CD14-positive monocyte (primary cell): ENCODE measurements around the gene METTL15. TPM values are rescaled to one million over a fixed set of nuclear protein-coding genes. Genes with fewer than 3 reads are reported as not detected.

Source experiments
- DNase-seq, 3 donors: peaks; one replicate each; pipeline ENCODE4 v3.0.0-alpha.2; 2011 to 2022
- H2AFZ ChIP-seq: 2 replicates; pipeline ENCODE4 v1.6.0; 2012; ENCODE audit warnings: mild to moderate bottlenecking, low read depth, low read length, inconsistent platforms; ENCODE audit not compliant: insufficient read depth, poor library complexity, severe bottlenecking
- H3K27ac ChIP-seq, 2 donors: 1 replicate in 1 of 2; 2 replicates in 1 of 2; pipeline ENCODE4 v1.5.1; 2012 to 2013; ENCODE audit warnings: low read length in 2 of 2, control low read depth in 1 of 2, inconsistent platforms in 1 of 2, low read depth in 1 of 2, mild to moderate bottlenecking in 1 of 2
- H3K27me3 ChIP-seq, 2 donors: one replicate each; pipeline versions ENCODE4 v1.6.0 to v1.6.1; 2011 to 2013; ENCODE audit warnings: low read length in 2 of 2; ENCODE audit not compliant: control insufficient read depth in 2 of 2, insufficient read depth in 2 of 2
- H3K36me3 ChIP-seq, 2 donors: replicated peaks in 1 of 2; 1 replicate in 1 of 2; 2 replicates in 1 of 2; pipeline versions ENCODE4 v1.5.1 to v1.6.1; 2012 to 2013; ENCODE audit warnings: low read length in 2 of 2, control low read depth in 1 of 2, inconsistent platforms in 1 of 2, mild to moderate bottlenecking in 1 of 2; ENCODE audit not compliant: insufficient read depth in 2 of 2, control insufficient read depth in 1 of 2
- H3K4me1 ChIP-seq, 2 donors: 1 replicate in 1 of 2; 2 replicates in 1 of 2; pipeline versions ENCODE4 v1.5.1 to v1.6.1; 2012 to 2013; ENCODE audit warnings: low read length in 2 of 2, control low read depth in 1 of 2, inconsistent platforms in 1 of 2, mild to moderate bottlenecking in 1 of 2, moderate library complexity in 1 of 2; ENCODE audit not compliant: insufficient read depth in 2 of 2, control insufficient read depth in 1 of 2
- H3K4me2 ChIP-seq: replicated peaks from 2 replicates; pipeline ENCODE3; 2012; ENCODE audit warnings: low read length, moderate library complexity, mild to moderate bottlenecking; ENCODE audit not compliant: poor library complexity, severe bottlenecking; ENCODE audit errors: extremely low read depth
- H3K4me3 ChIP-seq, 3 experiments: fragments of 200-600 bp in 1 of 3; sonication (generic) in 1 of 3; replicated peaks in 1 of 3; 1 replicate in 2 of 3; 2 replicates in 1 of 3; pipeline ENCODE4 v1.5.1; 2011 to 2013; ENCODE audit warnings: low read length in 3 of 3, mild to moderate bottlenecking in 3 of 3, control low read depth in 2 of 3, low read depth in 2 of 3, inconsistent platforms in 1 of 3, moderate library complexity in 1 of 3
- H3K79me2 ChIP-seq: 2 replicates; pipeline ENCODE4 v1.6.0; 2012; ENCODE audit warnings: mild to moderate bottlenecking, control low read depth, inconsistent platforms, low read length, moderate library complexity; ENCODE audit not compliant: insufficient read depth
- H3K9ac ChIP-seq: 2 replicates; pipeline ENCODE4 v1.6.0; 2017; ENCODE audit warnings: low read length, mild to moderate bottlenecking; ENCODE audit not compliant: insufficient read depth, poor library complexity, severe bottlenecking
- H3K9me3 ChIP-seq, 2 donors: replicated peaks in 1 of 2; 1 replicate in 1 of 2; 2 replicates in 1 of 2; pipeline versions ENCODE4 v1.5.1 to v1.6.1; 2012 to 2013; ENCODE audit warnings: low read length in 2 of 2, control low read depth in 1 of 2; ENCODE audit not compliant: control insufficient read depth in 1 of 2, insufficient read depth in 1 of 2
- H4K20me1 ChIP-seq: 2 replicates; pipeline ENCODE4 v1.6.0; 2012; ENCODE audit warnings: mild to moderate bottlenecking, low read length, control low read depth, moderate library complexity; ENCODE audit not compliant: insufficient read depth
- H3K27ac Mint-ChIP-seq, 7 donors: one replicate each; pipeline ENCODE4 v1.8.0; 2020; ENCODE audit warnings: mild to moderate bottlenecking in 7 of 7, mixed read lengths in 7 of 7, moderate library complexity in 6 of 7, inconsistent platforms in 2 of 7
- H3K27me3 Mint-ChIP-seq, 3 donors: one replicate each; pipeline ENCODE4 v1.8.0; 2021 to 2022; ENCODE audit warnings: low read depth in 3 of 3, mild to moderate bottlenecking in 3 of 3, mixed read lengths in 3 of 3, moderate library complexity in 3 of 3, inconsistent platforms in 1 of 3
- H3K36me3 Mint-ChIP-seq, 2 donors: one replicate each; pipeline ENCODE4 v1.8.0; 2020; ENCODE audit warnings: mixed read lengths in 2 of 2, inconsistent platforms in 1 of 2, mild to moderate bottlenecking in 1 of 2
- H3K4me1 Mint-ChIP-seq: one replicate; pipeline ENCODE4 v1.8.0; 2020; ENCODE audit warnings: mild to moderate bottlenecking, mixed read lengths
- H3K4me3 Mint-ChIP-seq, 2 donors: one replicate each; pipeline ENCODE4 v1.8.0; 2020; ENCODE audit warnings: mild to moderate bottlenecking in 2 of 2, mixed read lengths in 2 of 2, moderate library complexity in 1 of 2
- H3K9me3 Mint-ChIP-seq, 7 donors: one replicate each; pipeline ENCODE4 v1.8.0; 2020 to 2022; ENCODE audit warnings: mixed read lengths in 7 of 7, mild to moderate bottlenecking in 6 of 7, moderate library complexity in 6 of 7, inconsistent platforms in 2 of 7
- whole genome bisulfite sequencing: methylation state at CpG from one replicate; pipeline ENCODE4 v1.1.5; 2013; ENCODE audit warnings: missing lambda C conversion rate; ENCODE audit not compliant: insufficient coverage; 5-methylcytosine and 5-hydroxymethylcytosine counted together
- intact Hi-C, 2 donors: fragments of 100-400 bp; cut with micrococcal nuclease; formaldehyde crosslinking; loops; one replicate each; pipeline versions ENCODE4 v1.15.0 to v1.15.1; 2023
- polyA plus RNA-seq, 3 donors: library from polyadenylated mRNA; depleted of rRNA in 1 of 3; unstranded in 2 of 3; stranded (reverse) in 1 of 3; fragments of 300-500 nt in 2 of 3; fragments of >200 nt in 1 of 3; fragmentation: Illumina TruSeq in 2 of 3; gene quantifications; 1 replicate in 2 of 3; 2 replicates in 1 of 3; pipeline ENCODE4 v1.2.3, GENCODE V29; 2012 to 2021
- TF ChIP-seq, protein P1 (sequence below): fragments of 200-600 bp; IDR thresholded peaks from one replicate; pipeline ENCODE4 v1.8.0; 2022; ENCODE audit warnings: antibody characterized with exemption, mild to moderate bottlenecking

The METTL15 gene
- polyA plus RNA-seq, 3 donors, result 2.3 to 2.9 (median 2.6) TPM

DNA sequence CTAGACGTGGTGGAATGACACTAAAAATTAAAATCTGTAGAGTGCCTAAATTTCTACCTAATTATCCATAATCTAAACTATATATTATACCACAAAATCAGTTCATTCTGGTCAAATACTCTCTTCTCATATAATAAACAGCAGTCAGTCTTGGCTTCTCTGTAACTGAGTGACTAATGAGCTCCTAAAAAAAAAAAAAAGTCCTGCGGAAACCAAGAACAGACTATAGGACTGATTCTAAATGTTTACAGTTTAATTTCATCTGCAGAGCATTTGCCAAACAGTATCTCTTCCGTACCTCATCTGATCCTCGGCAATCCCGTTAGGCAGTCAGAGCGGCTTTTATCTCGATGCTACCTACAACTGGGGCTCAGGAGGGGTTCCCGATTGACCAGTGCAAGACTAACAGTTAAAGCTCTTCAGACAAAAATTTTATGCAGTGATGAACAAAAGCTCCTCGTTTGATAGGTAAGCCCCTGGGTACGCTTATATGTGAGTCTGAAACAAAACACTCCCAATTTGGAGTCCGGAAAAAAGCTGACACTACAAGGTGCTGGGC is 918 bp upstream of the METTL15 start:
- Histone ChIP-seq H3K79me2 (peaks cover 82% of the 10 kb centered on the region), H3K4me1 (peaks cover 21 to 29% of the 10 kb centered on the region in 2 donors), H3K27me3 (no peaks in the 10 kb centered on the region), H3K4me2 (peak overlapping the region; percentile 89), H3K27ac (peak overlapping the region; percentile 68 to 97), H3K9ac (peak overlapping the region; percentile 80), H4K20me1 (no peaks in the 10 kb centered on the region), H3K9me3 (no peaks in the 10 kb centered on the region), H2AFZ (peak overlapping the region; percentile 85), H3K36me3 (no peaks in the 10 kb centered on the region), H3K4me3 (peak overlapping the region; percentile 77 to 92 (median 92))
- no peaks in the 10 kb centered on the region for H3K9me3 Mint-ChIP-seq
- H3K27me3 Mint-ChIP-seq, result no peaks in the 10 kb centered on the region
- TF ChIP-seq, protein P1, sequence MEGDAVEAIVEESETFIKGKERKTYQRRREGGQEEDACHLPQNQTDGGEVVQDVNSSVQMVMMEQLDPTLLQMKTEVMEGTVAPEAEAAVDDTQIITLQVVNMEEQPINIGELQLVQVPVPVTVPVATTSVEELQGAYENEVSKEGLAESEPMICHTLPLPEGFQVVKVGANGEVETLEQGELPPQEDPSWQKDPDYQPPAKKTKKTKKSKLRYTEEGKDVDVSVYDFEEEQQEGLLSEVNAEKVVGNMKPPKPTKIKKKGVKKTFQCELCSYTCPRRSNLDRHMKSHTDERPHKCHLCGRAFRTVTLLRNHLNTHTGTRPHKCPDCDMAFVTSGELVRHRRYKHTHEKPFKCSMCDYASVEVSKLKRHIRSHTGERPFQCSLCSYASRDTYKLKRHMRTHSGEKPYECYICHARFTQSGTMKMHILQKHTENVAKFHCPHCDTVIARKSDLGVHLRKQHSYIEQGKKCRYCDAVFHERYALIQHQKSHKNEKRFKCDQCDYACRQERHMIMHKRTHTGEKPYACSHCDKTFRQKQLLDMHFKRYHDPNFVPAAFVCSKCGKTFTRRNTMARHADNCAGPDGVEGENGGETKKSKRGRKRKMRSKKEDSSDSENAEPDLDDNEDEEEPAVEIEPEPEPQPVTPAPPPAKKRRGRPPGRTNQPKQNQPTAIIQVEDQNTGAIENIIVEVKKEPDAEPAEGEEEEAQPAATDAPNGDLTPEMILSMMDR, result no peak
- intact Hi-C loops, result loop anchor here (10.0 kb wide), 1 partner anchor 602 kb away; the partner anchor contains the start of gene LIN7C (in 2 of the 2)
- H3K27ac Mint-ChIP-seq, result peak overlapping the region; percentile 96 to 100 (median 100)
- WGBS, result 0% methylated on average over 7 of the region's 11 CpGs
- H3K4me1 Mint-ChIP-seq, result peaks cover 42% of the 10 kb centered on the region
- peak in 1 of 3 donors; percentile 7 for DNase-seq
- H3K4me3 Mint-ChIP-seq, result peak overlapping the region; percentile 97 to 98
- H3K36me3 Mint-ChIP-seq, result peaks cover 3 to 4% of the 10 kb centered on the region in 2 donors

DNA sequence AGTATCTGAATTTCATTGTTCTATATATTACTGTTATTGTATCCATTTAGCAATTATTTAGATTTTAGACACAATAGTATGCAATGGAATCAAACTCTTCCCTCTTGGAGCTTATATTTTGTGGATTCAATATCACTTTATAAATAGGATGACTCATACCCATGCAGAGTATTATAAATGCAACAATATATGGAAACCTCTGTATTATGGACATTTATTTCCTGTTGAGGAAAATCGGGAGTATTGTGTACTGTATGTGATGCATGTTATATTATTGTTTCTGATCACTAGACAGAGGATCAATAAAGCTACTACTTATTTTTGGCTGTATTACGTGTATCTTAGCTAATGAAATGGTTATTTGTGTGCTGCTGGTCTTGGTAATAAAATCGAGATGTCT is 770 bp downstream of the METTL15 start:
- H3K27me3 ChIP-seq, result no peaks in the 10 kb centered on the region
- Mint-ChIP-seq H3K27ac (peak overlapping the region in 6 of 7 donors; percentile 99 to 100 (median 100)), H3K27me3 (no peaks in the 10 kb centered on the region), H3K4me1 (peaks cover 42% of the 10 kb centered on the region), H3K9me3 (no peaks in the 10 kb centered on the region), H3K36me3 (peaks cover 3 to 4% of the 10 kb centered on the region in 2 donors), H3K4me3 (no peak overlapping the region)
- TF ChIP-seq, protein P1, result no peak
- WGBS, result no CpG with 5 or more reads among the region's 3 CpGs
- H3K27ac ChIP-seq, result peak overlapping the region in 1 of 2 donors; percentile 97
- intact Hi-C loops, result loop anchor here (10.0 kb wide), 1 partner anchor 604 kb away; the partner anchor contains the start of gene LIN7C (in 2 of the 2)
- H2AFZ ChIP-seq, result no peak overlapping the region
- no peak for DNase-seq
- H3K4me2 ChIP-seq, result peak overlapping the region; percentile 89
- H4K20me1 ChIP-seq, result no peaks in the 10 kb centered on the region
- no peak overlapping the region for H3K9ac ChIP-seq
- H3K9me3 ChIP-seq, result no peaks in the 10 kb centered on the region
- H3K4me1 ChIP-seq, result peaks cover 21 to 29% of the 10 kb centered on the region in 2 donors
- peaks cover 0 to 5% of the 10 kb centered on the region in 2 donors for H3K36me3 ChIP-seq
- peaks cover 65% of the 10 kb centered on the region for H3K79me2 ChIP-seq
- H3K4me3 ChIP-seq, result peak overlapping the region in 1 of 3 experiments; percentile 92
